ENCODE measurements around the gene NFKB1.
"Not testable (repeated sequence)": the region's sequence is repeated elsewhere in the genome, so short reads cannot be mapped to it uniquely, and the experiment has no call there.

NFKB1 gene

GRCh38 chr4:102567427-102567826 lies 66.3 kb downstream of the NFKB1 start:
- DNase-seq: no peak

DNA sequence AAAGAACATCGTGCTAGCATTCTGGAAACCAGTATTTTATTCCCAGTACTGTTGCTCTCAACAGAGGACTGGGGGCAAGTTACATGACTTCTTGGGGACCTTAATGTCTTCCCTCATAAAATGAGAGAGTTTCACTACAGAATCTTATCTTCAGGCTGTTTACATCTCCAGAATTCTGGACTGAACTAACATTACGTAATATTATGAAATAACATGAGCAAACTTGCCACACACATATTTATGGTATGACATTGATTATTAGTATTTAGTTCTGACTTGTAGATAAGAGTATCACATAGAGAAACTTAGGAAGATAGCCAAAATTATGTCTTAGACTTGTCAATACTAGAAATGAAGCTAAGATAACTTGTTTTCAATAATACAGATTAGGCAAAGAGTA lies 68.0 kb downstream of the NFKB1 start:
- no peak for DNase-seq

DNA sequence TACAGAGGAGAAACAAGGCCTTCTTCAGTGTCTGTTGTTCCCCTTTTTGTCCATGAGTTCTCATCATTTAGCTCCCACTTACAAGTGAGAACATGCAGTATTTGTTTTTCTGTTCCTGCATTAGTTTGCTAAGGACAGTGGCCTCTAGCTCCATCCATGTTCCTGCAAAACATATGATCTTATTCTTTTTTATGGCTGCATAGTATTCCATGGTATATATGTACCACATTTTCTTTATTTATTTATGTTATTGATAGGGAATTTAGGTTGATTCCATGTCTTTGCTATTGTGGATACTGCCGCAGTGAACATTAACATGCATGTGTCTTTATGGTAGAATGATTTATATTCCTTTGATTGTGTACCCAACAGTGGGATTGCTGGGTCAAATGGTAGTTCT lies 69.1 kb downstream of the NFKB1 start:
- DNase-seq: not testable (repeated sequence)

- DNase-seq: no peak
Measured at GRCh38 chr4:102572452-102572851, 71.3 kb downstream of the NFKB1 start.

GRCh38 chr4:102574317-102574716 lies 73.2 kb downstream of the NFKB1 start:
- DNase-seq: no peak

- no peak for DNase-seq
Measured at GRCh38 chr4:102575369-102576129, 74.4 kb downstream of the NFKB1 start.

DNA sequence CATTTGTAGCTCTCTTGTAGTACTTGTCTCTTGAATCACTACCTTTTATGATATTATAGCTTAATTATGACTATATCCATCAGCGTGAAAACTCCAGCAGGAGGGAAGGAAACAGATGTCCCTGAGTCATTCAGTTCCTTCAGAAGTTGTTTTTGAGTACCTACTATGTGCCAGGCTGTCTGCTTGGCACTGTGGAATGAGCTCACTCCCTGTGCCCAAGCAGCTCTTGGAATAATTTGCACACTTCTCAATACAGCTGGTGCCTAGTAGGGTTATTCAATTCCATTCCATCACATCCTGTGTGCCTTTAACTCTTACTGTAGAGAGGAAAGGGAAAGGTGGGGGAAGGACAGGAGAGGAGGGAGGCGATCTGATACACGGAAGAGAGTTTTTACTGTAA lies 77.1 kb downstream of the NFKB1 start:
- no peak for DNase-seq

DNA sequence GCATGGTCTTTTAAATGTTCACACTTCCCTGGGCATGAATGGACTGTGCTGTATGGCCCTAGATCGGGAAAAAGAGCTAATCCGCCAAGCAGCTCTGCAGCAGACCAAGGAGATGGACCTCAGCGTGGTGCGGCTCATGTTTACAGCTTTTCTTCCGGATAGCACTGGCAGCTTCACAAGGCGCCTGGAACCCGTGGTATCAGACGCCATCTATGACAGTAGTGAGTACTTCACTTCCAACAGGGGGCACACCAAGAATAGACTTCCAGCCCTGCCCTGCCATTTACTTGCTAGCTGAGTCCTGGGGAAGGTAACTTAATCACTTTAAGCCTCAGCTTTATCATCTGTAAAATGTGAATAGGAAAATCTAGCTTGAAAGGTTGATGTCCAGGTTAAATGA lies 77.7 kb downstream of the NFKB1 start:
- no peak for DNase-seq

- no peak for DNase-seq
Measured at GRCh38 chr4:102579794-102580462, 78.8 kb downstream of the NFKB1 start.

DNA sequence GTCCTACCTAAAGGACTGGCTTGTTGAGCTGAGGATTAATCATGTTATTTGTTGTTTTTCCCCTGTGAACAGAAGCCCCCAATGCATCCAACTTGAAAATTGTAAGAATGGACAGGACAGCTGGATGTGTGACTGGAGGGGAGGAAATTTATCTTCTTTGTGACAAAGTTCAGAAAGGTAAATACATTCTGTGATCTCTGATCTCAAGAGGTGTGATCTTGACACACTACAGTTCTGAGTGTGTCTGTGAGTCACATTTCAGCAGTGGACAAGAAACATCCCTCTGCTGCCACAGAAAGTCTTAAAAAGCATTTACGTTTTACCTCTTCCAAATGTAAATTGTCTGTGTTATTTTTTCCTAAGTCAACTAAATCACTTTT lies 79.3 kb downstream of the NFKB1 start:
- no peak for DNase-seq

DNA sequence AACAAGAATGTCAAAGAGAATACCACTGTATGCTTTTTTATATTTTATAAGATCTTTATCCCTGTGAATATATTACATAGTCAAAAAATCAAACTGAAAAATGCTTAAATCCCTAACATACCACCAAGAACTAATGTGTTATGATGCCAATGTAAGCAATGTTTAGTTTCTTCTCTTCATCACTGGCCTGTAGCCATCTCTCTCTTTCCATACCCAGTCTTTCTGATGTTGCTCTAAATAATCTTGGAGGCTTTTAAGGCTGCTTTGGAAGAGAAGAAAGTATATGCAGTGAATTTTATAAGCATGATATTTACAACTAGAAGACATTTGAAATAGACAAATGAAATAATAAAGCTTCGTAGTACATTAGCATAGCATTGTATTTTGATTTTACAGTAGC lies 82.9 kb downstream of the NFKB1 start:
- no peak for DNase-seq

DNA sequence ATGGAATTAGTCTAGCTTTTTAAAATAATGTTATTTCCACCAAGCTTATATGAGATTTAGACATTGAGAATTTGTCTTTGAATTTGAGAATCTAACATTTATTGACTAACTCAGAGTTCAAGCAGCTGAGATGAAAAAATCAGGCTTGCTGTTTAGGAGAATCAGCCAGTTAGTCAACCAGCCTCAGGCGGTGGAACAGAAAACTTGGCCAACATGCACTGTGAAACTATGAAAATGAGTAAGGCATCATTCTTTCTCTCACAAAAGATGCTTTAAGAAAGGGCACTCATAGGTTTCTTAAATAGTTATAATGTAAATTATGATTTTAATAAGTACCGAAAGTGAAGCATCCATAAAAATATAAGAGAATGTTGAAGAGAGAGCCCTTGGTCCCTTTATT lies 84.2 kb downstream of the NFKB1 start:
- DNase-seq: no peak

- no peak for DNase-seq
Measured at GRCh38 chr4:102586002-102586643, 85.0 kb downstream of the NFKB1 start.

GRCh38 chr4:102586644-102587021 lies 85.5 kb downstream of the NFKB1 start:
- peak; percentile 45 to 46 for DNase-seq

DNA sequence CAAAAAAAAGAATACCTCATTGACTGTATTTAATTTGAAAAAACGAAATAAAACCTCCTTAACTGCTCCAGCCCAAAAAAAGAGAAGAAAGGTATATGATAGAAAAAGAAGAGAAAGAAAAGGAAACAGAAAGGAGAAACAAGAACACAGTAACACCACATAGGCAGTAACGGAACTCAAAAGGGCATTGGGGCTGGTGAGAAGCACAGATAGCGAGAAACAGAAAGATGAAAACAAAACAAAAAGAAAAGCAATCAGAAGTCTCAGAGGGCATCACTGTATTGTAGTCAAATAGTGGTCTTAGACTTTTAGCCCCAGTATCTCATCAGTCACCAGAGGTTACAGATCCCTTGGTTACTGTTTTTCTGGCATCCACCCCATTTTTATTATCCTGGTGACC lies 88.6 kb downstream of the NFKB1 start:
- no peak for DNase-seq

GRCh38 chr4:102592256-102592655 lies 91.1 kb downstream of the NFKB1 start:
- DNase-seq: no peak

DNA sequence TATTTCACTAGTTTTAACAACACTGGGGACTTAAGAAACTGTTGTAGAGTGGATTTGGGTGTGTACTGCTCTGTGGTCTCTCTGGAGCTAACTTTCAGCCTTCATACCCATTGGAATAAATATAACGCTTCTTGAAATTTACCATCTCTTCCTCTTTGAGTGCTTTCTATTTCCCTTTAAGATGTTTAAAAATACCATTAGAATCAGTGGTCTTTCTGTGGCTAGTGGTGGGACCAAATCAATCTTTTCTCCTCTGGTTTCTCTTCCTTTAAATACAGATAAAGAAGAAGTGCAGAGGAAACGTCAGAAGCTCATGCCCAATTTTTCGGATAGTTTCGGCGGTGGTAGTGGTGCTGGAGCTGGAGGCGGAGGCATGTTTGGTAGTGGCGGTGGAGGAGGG lies 92.0 kb downstream of the NFKB1 start:
- no peak for DNase-seq

GRCh38 chr4:102594000-102594399 lies 92.8 kb downstream of the NFKB1 start:
- DNase-seq: no peak

DNA sequence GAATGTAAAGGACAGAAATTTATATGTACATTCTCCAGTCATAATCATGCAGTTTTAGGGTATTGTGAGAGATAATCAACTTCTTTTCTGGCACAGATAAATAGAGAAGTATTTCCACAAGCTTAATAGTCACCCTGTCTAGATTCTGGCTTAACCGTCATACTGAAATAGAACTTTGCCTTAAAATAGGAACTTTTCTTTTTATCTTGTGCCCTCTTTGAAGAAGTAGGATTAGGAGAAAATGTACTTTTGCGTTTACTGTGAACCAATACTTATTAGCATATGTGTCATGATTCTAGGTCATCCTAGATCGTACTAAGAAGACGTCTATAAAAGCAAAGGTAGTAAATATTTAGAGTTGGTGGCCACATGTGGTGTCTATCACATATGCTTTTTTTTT lies 95.4 kb downstream of the NFKB1 start:
- no peak for DNase-seq

- no peak for DNase-seq
Measured at GRCh38 chr4:102598086-102598761, 97.1 kb downstream of the NFKB1 start.

- peak in 1 of 2 donors; percentile 53 for DNase-seq
Measured at GRCh38 chr4:102598762-102599374, 97.7 kb downstream of the NFKB1 start.

- DNase-seq: no peak
Measured at GRCh38 chr4:102599455-102599854, 98.3 kb downstream of the NFKB1 start.

DNA sequence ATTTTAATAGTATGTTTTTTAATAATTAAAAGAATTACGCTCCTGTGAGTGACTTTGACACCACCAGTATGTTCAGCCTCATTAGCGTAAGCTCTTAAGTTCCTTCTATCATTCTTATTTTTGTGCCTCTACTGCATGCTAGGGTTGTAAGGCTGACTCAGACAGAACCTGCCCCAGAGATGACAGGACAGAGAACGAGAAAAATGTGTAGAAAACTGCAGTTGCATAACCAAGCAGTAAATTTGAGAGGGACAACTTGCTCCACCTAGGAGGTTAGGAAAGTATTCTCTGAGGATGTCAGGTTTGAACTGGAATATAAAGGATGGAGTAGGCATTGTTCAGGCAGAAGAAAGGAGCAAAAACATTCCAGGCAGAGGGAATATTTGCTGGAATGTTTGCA lies 98.7 kb downstream of the NFKB1 start:
- no peak for DNase-seq
